ENCODE data around the gene MAGI2.

DNA sequence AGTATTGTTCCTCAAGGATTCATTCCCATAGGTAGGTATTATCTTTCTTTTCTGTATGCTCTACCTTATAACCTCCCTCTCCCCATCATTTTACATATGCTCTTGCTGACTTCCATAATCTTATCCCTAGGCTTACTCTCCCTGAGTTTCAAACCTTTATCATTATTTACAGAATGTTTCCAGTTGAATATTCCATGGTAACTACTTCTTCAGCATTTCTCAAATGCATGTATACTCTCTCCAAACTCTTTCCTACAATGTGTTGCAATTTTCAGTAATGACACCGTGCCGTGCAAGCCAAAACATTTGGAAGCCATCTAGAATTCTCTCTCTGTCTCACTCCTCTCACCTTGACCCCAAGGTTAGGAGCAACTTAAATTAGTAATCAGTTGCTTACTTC is 548.5 kb downstream of the MAGI2 start:
- TF ChIP-seq, protein P1, sequence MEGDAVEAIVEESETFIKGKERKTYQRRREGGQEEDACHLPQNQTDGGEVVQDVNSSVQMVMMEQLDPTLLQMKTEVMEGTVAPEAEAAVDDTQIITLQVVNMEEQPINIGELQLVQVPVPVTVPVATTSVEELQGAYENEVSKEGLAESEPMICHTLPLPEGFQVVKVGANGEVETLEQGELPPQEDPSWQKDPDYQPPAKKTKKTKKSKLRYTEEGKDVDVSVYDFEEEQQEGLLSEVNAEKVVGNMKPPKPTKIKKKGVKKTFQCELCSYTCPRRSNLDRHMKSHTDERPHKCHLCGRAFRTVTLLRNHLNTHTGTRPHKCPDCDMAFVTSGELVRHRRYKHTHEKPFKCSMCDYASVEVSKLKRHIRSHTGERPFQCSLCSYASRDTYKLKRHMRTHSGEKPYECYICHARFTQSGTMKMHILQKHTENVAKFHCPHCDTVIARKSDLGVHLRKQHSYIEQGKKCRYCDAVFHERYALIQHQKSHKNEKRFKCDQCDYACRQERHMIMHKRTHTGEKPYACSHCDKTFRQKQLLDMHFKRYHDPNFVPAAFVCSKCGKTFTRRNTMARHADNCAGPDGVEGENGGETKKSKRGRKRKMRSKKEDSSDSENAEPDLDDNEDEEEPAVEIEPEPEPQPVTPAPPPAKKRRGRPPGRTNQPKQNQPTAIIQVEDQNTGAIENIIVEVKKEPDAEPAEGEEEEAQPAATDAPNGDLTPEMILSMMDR (IDR thresholded peaks at IDR 0.05; ENCODE audit: low read depth, low read length, poor library complexity, severe bottlenecking) = no peak
- TF ChIP-seq EZH2phosphoT487 (IDR thresholded peaks at IDR 0.05; ENCODE audit: borderline replicate concordance, low read length) = no peak
